Measurements from ENCODE around the gene GPRC5C. TPM values are rescaled to one million over a fixed set of nuclear protein-coding genes. Genes with fewer than 3 reads are reported as not detected.

Gene GPRC5C, protein sequence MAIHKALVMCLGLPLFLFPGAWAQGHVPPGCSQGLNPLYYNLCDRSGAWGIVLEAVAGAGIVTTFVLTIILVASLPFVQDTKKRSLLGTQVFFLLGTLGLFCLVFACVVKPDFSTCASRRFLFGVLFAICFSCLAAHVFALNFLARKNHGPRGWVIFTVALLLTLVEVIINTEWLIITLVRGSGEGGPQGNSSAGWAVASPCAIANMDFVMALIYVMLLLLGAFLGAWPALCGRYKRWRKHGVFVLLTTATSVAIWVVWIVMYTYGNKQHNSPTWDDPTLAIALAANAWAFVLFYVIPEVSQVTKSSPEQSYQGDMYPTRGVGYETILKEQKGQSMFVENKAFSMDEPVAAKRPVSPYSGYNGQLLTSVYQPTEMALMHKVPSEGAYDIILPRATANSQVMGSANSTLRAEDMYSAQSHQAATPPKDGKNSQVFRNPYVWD
- total RNA-seq, result 0.72 and 8.3 TPM in 2 replicates

DNA sequence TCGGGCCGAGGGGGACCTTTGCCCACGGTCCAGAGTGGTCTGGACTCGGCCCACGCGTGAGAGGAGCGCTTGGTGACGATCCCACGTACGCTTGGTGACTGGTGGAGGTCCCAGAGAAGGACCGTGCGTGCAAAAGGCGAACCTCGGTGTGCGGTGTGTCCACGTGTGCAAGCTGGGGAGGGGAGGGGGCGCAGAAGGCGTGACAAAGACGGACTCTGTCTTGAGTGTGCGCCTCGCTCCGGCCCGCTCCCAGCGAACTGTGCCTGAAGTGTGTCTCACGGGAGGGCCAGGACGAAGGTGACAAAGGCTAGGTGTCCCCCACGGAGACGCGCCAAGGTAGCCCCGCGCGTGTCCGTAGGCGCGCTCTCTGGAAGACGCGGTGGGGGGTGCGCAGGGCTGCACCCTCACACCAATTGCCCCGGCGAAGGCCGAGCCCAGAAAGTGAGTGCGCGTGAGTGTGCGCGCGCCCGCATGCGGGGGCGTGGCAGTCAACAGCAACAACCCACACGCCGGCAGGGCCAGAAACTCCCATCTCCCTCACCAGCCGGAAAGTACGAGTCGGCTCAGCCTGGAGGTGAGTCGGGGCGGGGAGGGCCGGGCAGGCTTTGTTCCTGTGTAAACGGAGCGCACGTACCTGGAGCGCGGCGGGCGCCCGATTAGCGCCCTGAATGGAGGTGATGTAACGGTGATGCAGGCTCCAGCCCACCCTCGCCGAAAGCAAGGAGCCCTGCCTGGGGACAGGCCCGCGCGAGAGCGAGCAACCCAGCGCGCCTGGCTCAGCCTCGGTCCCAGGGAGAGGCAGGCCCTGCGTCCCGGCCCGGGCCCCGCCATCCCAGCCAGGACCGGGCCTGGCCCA is at the start of gene GPRC5C:
TSS of gene GPRC5C (plus strand) at position 521 of the 856 bp plus-strand sequence. CDS start 7,689 bp downstream, outside the sequence.

DNA sequence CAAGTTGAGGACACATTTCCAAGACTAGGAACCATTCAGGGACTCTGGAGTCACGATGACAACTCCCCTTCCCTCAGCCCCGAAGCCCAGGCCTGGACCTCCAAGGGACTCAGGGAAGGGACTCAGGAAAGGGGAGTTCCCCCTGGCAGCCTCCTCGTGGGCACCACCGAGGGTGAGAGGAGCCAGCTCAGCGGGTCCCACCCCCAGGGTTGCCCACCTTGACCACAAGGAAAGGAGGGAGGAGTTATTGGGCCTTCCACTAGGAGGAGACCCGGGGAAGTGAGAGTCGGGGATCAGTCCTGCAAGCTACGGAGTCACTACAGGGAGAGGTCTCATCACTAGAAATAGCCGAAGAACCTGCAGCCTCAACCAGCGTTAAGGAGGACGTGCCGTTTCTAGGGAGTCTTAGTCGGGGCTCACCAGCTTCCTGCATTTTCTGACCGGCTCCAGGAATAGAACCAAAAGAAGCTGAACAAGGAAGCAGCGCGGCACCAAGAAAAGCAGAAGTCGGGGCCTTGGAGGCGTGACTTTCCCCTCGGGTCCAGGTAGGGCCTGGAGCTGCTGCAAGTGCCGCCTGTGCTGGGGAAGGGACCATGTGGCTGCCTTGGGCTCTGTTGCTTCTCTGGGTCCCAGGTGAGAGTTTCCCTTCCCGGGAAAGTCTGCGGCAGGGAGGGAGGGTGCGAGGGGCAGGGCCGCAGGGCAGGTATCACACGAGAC is 34.4 kb downstream of the GPRC5C start, which contains the start of gene CD300A:
TSS of gene CD300A (plus strand) at position 524 of the 717 bp plus-strand sequence. CDS start at position 594, 70 bp downstream.

Small RNAs within 50 kb of the gene (small RNA-seq; reads per million reads assigned to genes)
- not detected for gene RNA5SP448 (ENCODE audit: low replicate concordance)

Other genes with a start within 250 kb of the GPRC5C start
- 339 and 426 TPM in 2 replicates for gene RPL38, start 228.4 kb upstream of the GPRC5C start, total RNA-seq
- 0.72 and 1.1 TPM in 2 replicates for gene TTYH2, start 218.5 kb upstream of the GPRC5C start, total RNA-seq
- gene DNAI2, start 157.9 kb upstream of the GPRC5C start, total RNA-seq, result not detected in 2 replicates
- gene KIF19, start 105.9 kb upstream of the GPRC5C start, total RNA-seq, result not detected in 2 replicates
- not detected in 2 replicates for gene BTBD17, start 70.2 kb upstream of the GPRC5C start, total RNA-seq
- gene GPR142, start 64.6 kb upstream of the GPRC5C start, total RNA-seq, result not detected in 2 replicates
- not detected in 2 replicates for gene CD300A, start 34.5 kb downstream of the GPRC5C start, total RNA-seq
- not detected in 2 replicates for gene CD300LB, start 99.4 kb downstream of the GPRC5C start, total RNA-seq
- gene CD300C, start 114.0 kb downstream of the GPRC5C start, total RNA-seq, result not detected in 2 replicates
- gene CD300H, start 135.4 kb downstream of the GPRC5C start, total RNA-seq, result not detected in 2 replicates
- not detected in 2 replicates for gene CD300LD, start 160.2 kb downstream of the GPRC5C start, total RNA-seq
- gene CD300E, start 191.7 kb downstream of the GPRC5C start, total RNA-seq, result not detected in 2 replicates

Measured in placental pericyte (primary cell).